GM12873 (cell line): ENCODE data around the gene LFNG.

ENCODE experiments used
- CTCF ChIP-seq: IDR thresholded peaks from 2 replicates; pipeline ENCODE4 v1.5.1; 2012; ENCODE audit warnings: low read depth, mild to moderate bottlenecking, moderate library complexity, low read length, control low read depth; ENCODE audit not compliant: insufficient read depth; ENCODE audit errors: missing control alignments

The LFNG gene

GRCh38 chr7:2495418-2496299 lies 23.9 kb upstream of the LFNG start:
- TF ChIP-seq CTCF = no peak

- TF ChIP-seq CTCF = no peak
These were observed 23.2 kb upstream of the LFNG start for GRCh38 chr7:2496375-2496774.

- TF ChIP-seq CTCF = no peak
These were observed 22.5 kb upstream of the LFNG start for GRCh38 chr7:2497065-2497464.

- no peak for TF ChIP-seq CTCF
These were observed 21.9 kb upstream of the LFNG start for GRCh38 chr7:2497500-2498336.

- TF ChIP-seq CTCF = no peak
These were observed 20.9 kb upstream of the LFNG start for GRCh38 chr7:2498708-2499107.

- no peak for TF ChIP-seq CTCF
These were observed 20.4 kb upstream of the LFNG start for GRCh38 chr7:2499181-2499580.
